ENCODE measurements around the gene TMEM212.

Gene TMEM212

DNA sequence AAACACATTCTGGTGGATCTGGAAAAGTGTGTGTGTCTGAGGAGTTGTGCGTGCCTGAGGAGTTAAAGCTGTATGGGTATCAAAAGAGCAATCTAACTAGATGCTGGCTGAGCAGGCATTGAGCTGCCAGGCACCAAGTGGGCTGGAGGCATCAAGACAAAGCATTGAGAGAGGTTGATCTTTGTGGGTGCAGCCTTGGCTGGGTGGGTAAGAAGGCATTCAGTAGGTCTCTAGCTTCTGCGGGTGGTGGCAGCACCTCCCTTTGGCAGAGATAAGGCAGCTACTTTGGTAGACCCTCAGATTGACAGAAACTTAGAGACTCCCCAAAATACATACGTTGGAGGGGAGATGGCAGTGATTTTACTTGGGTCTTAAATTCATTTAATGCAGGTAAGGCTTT, 15.8 kb upstream of the TMEM212 start:
- Histone ChIP-seq H2AK5ac (ENCODE audit: low read length) (no peak overlapping the region), H3K4me3 (ENCODE audit: low read length) (no peak overlapping the region), H3K27me3 (ENCODE audit: insufficient read depth, low read length, poor library complexity) (no peaks in the 10 kb centered on the region), H3K79me2 (ENCODE audit: control insufficient read depth, insufficient read depth, low read length) (no peaks in the 10 kb centered on the region), H3K23ac (ENCODE audit: low read length) (no peak overlapping the region), H3K4me2 (ENCODE audit: low read length) (no peak overlapping the region), H3K36me3 (ENCODE audit: control insufficient read depth, insufficient read depth, low read length) (no peaks in the 10 kb centered on the region), H2BK120ac (ENCODE audit: low read depth, low read length) (no peak overlapping the region), H4K5ac (ENCODE audit: low read length) (no peak overlapping the region), H3K4ac (ENCODE audit: low read depth, low read length) (no peak overlapping the region), H3K27ac (ENCODE audit: low read depth, low read length) (no peak overlapping the region), H2BK15ac (replicated peaks; ENCODE audit: low read depth) (no peak overlapping the region), H3K18ac (ENCODE audit: low read length) (no peak overlapping the region), H4K8ac (ENCODE audit: low read depth, low read length) (no peak overlapping the region), H3K9ac (ENCODE audit: low read length) (no peak overlapping the region), H3K56ac (ENCODE audit: low read length) (no peak overlapping the region), H2BK5ac (ENCODE audit: low read length) (no peak overlapping the region), H3K79me1 (ENCODE audit: low read length) (no peaks in the 10 kb centered on the region), H3K4me1 (ENCODE audit: control insufficient read depth, low read depth, low read length) (no peaks in the 10 kb centered on the region)
- no CpG with 5 or more reads among the region's 3 CpGs for WGBS (ENCODE audit: extremely low coverage, insufficient coverage, low lambda C conversion rate)
- DNase-seq = no peak

GRCh38 chr3:171827836-171828458, 15.2 kb upstream of the TMEM212 start:
- Histone ChIP-seq H3K9ac (ENCODE audit: low read length) (no peak overlapping the region), H3K56ac (ENCODE audit: low read length) (no peak overlapping the region), H2BK5ac (ENCODE audit: low read length) (no peak overlapping the region), H2BK15ac (replicated peaks; ENCODE audit: low read depth) (no peak overlapping the region), H3K79me2 (ENCODE audit: control insufficient read depth, insufficient read depth, low read length) (no peaks in the 10 kb centered on the region), H3K27ac (ENCODE audit: low read depth, low read length) (no peak overlapping the region), H3K4me1 (ENCODE audit: control insufficient read depth, low read depth, low read length) (no peaks in the 10 kb centered on the region), H3K27me3 (ENCODE audit: insufficient read depth, low read length, poor library complexity) (no peaks in the 10 kb centered on the region), H4K8ac (ENCODE audit: low read depth, low read length) (no peak overlapping the region), H3K79me1 (ENCODE audit: low read length) (no peaks in the 10 kb centered on the region), H4K5ac (ENCODE audit: low read length) (no peak overlapping the region), H2BK120ac (ENCODE audit: low read depth, low read length) (no peak overlapping the region), H3K36me3 (ENCODE audit: control insufficient read depth, insufficient read depth, low read length) (no peaks in the 10 kb centered on the region), H3K4me3 (ENCODE audit: low read length) (no peak overlapping the region), H3K4ac (ENCODE audit: low read depth, low read length) (no peak overlapping the region), H3K18ac (ENCODE audit: low read length) (no peak overlapping the region), H3K23ac (ENCODE audit: low read length) (no peak overlapping the region), H3K4me2 (ENCODE audit: low read length) (no peak overlapping the region), H2AK5ac (ENCODE audit: low read length) (no peak overlapping the region)
- no CpG with 5 or more reads among the region's 10 CpGs for WGBS (ENCODE audit: extremely low coverage, insufficient coverage, low lambda C conversion rate)
- DNase-seq = no peak

GRCh38 chr3:171828902-171829770, 14.0 kb upstream of the TMEM212 start:
- Histone ChIP-seq H3K27ac (ENCODE audit: low read depth, low read length) (no peak overlapping the region), H3K9ac (ENCODE audit: low read length) (no peak overlapping the region), H3K4ac (ENCODE audit: low read depth, low read length) (no peak overlapping the region), H3K79me2 (ENCODE audit: control insufficient read depth, insufficient read depth, low read length) (no peaks in the 10 kb centered on the region), H3K79me1 (ENCODE audit: low read length) (no peaks in the 10 kb centered on the region), H3K4me1 (ENCODE audit: control insufficient read depth, low read depth, low read length) (no peaks in the 10 kb centered on the region), H3K4me3 (ENCODE audit: low read length) (no peak overlapping the region), H2BK15ac (replicated peaks; ENCODE audit: low read depth) (no peak overlapping the region), H2BK5ac (ENCODE audit: low read length) (no peak overlapping the region), H3K4me2 (ENCODE audit: low read length) (no peak overlapping the region), H3K36me3 (ENCODE audit: control insufficient read depth, insufficient read depth, low read length) (no peaks in the 10 kb centered on the region), H2BK120ac (ENCODE audit: low read depth, low read length) (no peak overlapping the region), H4K8ac (ENCODE audit: low read depth, low read length) (no peak overlapping the region), H3K18ac (ENCODE audit: low read length) (no peak overlapping the region), H3K23ac (ENCODE audit: low read length) (no peak overlapping the region), H3K56ac (ENCODE audit: low read length) (no peak overlapping the region), H2AK5ac (ENCODE audit: low read length) (no peak overlapping the region), H4K5ac (ENCODE audit: low read length) (no peak overlapping the region), H3K27me3 (ENCODE audit: insufficient read depth, low read length, poor library complexity) (no peaks in the 10 kb centered on the region)
- WGBS (ENCODE audit: extremely low coverage, insufficient coverage, low lambda C conversion rate) = no CpG with 5 or more reads among the region's 5 CpGs
- DNase-seq = no peak

DNA sequence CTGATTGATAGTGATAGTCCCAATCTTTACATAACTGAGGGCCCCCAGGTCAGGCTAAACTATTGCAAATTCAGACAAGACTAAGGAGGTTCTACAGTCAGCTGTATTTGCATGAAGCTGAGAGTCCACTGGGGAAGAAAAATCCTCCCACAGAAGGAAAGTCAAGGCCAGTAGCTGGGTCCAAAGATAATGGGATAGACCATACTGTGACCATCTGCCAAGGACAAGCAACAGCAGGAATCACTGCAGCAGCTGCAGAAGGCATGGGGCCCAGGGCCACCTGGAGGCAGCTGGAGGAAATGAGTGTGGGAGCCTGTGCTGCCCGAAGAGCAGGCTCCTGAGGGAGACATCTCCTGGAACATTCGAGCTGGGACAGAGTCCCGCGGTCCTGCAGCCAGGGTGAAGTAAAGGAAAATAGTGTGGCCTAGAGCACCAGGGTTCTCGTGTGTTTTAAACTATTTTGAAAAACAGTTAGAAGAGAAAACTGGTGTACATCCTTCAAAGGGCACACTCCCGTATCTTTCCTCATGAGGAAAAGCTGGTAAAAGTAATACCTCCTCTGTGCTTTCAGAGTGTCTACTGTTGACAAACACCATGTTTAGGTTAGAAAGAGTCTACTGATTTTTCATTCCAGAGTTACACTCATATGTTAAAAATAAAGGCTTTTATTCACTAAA, 13.2 kb upstream of the TMEM212 start:
- peak; percentile 91 for DNase-seq
- Histone ChIP-seq H3K27ac (ENCODE audit: low read depth, low read length) (no peak overlapping the region), H3K23ac (ENCODE audit: low read length) (no peak overlapping the region), H2BK120ac (ENCODE audit: low read depth, low read length) (no peak overlapping the region), H2BK15ac (replicated peaks; ENCODE audit: low read depth) (no peak overlapping the region), H3K4me2 (ENCODE audit: low read length) (no peak overlapping the region), H3K56ac (ENCODE audit: low read length) (no peak overlapping the region), H2BK5ac (ENCODE audit: low read length) (no peak overlapping the region), H3K79me2 (ENCODE audit: control insufficient read depth, insufficient read depth, low read length) (no peaks in the 10 kb centered on the region), H4K8ac (ENCODE audit: low read depth, low read length) (no peak overlapping the region), H3K27me3 (ENCODE audit: insufficient read depth, low read length, poor library complexity) (no peaks in the 10 kb centered on the region), H3K9ac (ENCODE audit: low read length) (no peak overlapping the region), H3K18ac (ENCODE audit: low read length) (no peak overlapping the region), H3K4me3 (ENCODE audit: low read length) (no peak overlapping the region), H3K36me3 (ENCODE audit: control insufficient read depth, insufficient read depth, low read length) (no peaks in the 10 kb centered on the region), H3K79me1 (ENCODE audit: low read length) (no peaks in the 10 kb centered on the region), H3K4me1 (ENCODE audit: control insufficient read depth, low read depth, low read length) (no peaks in the 10 kb centered on the region), H2AK5ac (ENCODE audit: low read length) (no peak overlapping the region), H3K4ac (ENCODE audit: low read depth, low read length) (no peak overlapping the region), H4K5ac (ENCODE audit: low read length) (no peak overlapping the region)
- no CpG with 5 or more reads among the region's 6 CpGs for WGBS (ENCODE audit: extremely low coverage, insufficient coverage, low lambda C conversion rate)

DNA sequence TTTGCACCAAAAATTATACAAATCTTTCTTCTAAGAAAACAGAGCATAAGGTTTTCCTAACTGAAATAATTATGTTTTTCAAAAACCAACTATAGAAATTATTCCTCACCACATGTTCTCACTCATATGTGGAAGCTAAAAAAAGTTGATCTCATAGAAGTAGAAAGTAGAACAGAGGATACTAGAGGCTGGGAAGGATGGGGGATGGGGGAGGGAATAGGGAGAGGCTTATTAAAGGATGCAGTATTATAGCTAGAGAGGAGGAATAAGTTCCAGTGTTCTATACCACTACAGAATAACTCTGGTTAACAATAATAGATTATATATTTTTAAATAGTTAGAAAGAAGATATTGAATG, 12.7 kb upstream of the TMEM212 start:
- Histone ChIP-seq H3K9ac (ENCODE audit: low read length) (no peak overlapping the region), H3K27ac (ENCODE audit: low read depth, low read length) (no peak overlapping the region), H2AK5ac (ENCODE audit: low read length) (no peak overlapping the region), H3K79me1 (ENCODE audit: low read length) (no peaks in the 10 kb centered on the region), H4K8ac (ENCODE audit: low read depth, low read length) (no peak overlapping the region), H3K23ac (ENCODE audit: low read length) (no peak overlapping the region), H2BK120ac (ENCODE audit: low read depth, low read length) (no peak overlapping the region), H3K4ac (ENCODE audit: low read depth, low read length) (no peak overlapping the region), H3K4me2 (ENCODE audit: low read length) (no peak overlapping the region), H3K4me3 (ENCODE audit: low read length) (no peak overlapping the region), H4K5ac (ENCODE audit: low read length) (no peak overlapping the region), H2BK5ac (ENCODE audit: low read length) (no peak overlapping the region), H3K18ac (ENCODE audit: low read length) (no peak overlapping the region), H3K79me2 (ENCODE audit: control insufficient read depth, insufficient read depth, low read length) (no peaks in the 10 kb centered on the region), H2BK15ac (replicated peaks; ENCODE audit: low read depth) (no peak overlapping the region), H3K4me1 (ENCODE audit: control insufficient read depth, low read depth, low read length) (no peaks in the 10 kb centered on the region), H3K56ac (ENCODE audit: low read length) (no peak overlapping the region), H3K27me3 (ENCODE audit: insufficient read depth, low read length, poor library complexity) (no peaks in the 10 kb centered on the region), H3K36me3 (ENCODE audit: control insufficient read depth, insufficient read depth, low read length) (no peaks in the 10 kb centered on the region)
- DNase-seq = no peak

Measured in mesendoderm (in vitro differentiated cells).